ENCODE results near the gene MRPS18A.
A peak's percentile ranks its signal among the peaks of the same experiment; 100 is the strongest.
"Not testable (repeated sequence)": the region's sequence is repeated elsewhere in the genome, so short reads cannot be mapped to it uniquely, and the experiment has no call there.

Gene MRPS18A

GRCh38 chr6:43702171-43702533 is 14.6 kb upstream of the MRPS18A start:
- no peak for DNase-seq (ENCODE audit: low read depth, low spot score)
- H3K27ac ChIP-seq: peak overlapping the region; percentile 65

DNA sequence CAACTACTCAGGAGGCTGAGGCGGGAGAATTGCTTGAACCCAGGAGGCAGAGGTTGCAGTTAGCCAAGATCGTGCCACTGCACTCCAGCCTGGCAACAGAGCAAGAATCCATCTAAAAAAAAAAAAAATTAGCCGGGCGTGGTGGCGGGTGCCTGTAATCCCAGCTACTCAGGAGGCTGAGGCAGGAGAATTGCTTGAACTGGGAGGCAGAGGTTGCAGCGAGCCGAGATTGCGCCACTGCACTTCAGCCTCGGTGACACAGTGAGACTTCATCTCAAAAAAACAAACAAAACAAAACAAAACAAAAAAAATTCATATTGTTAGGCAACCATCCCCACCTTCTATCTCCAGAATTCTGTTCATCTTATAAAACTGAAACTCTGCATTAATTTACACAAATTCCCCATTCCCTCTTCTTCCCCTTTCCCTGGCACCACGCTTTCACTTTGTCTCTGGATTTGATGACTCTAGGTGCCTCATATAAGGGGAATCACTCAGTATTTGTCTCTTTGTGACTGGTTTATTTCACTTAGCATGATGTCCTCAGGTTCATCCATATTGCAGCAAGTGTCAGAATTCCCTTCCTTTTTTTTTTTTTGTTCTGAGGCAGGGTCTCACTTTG is 13.5 kb upstream of the MRPS18A start:
- not testable (repeated sequence) for DNase-seq (ENCODE audit: low read depth, low spot score)

DNA sequence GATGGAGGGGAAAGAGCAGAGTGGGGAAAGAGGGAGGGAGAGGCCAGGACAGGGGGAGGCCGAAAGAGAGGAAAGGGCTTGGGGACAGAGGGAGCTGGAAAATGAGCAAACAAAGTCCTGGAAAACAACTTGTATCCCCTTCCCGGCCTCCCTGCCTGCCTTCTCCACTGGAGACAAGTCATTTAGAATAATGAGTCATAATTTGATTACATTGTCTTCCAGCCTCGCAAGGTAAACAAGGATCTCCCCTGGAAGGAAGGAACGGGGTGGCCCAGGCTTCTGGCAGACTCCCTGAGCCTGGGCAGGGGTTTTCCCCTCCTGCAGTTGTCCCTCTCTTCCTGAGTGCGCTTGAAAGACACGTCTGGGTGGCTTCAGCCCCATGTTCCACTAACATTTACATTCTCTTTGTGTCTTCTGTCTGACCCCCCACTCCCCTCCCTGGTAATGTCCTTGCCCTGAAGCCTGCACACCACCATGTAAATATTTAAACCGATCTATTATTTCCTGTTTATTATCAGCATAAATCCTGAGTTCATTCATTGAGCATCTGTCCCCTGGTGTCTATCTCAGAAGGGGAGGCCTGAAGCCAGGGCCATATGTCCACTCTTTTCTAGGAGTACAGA is 12.1 kb upstream of the MRPS18A start:
- DNase-seq (ENCODE audit: low read depth, low spot score): no peak
- H3K27ac ChIP-seq: peak overlapping the region; percentile 17

More for the DNA sequence above, 13.5 kb upstream of the MRPS18A start:
- H3K27ac ChIP-seq: not testable (repeated sequence)

DNA sequence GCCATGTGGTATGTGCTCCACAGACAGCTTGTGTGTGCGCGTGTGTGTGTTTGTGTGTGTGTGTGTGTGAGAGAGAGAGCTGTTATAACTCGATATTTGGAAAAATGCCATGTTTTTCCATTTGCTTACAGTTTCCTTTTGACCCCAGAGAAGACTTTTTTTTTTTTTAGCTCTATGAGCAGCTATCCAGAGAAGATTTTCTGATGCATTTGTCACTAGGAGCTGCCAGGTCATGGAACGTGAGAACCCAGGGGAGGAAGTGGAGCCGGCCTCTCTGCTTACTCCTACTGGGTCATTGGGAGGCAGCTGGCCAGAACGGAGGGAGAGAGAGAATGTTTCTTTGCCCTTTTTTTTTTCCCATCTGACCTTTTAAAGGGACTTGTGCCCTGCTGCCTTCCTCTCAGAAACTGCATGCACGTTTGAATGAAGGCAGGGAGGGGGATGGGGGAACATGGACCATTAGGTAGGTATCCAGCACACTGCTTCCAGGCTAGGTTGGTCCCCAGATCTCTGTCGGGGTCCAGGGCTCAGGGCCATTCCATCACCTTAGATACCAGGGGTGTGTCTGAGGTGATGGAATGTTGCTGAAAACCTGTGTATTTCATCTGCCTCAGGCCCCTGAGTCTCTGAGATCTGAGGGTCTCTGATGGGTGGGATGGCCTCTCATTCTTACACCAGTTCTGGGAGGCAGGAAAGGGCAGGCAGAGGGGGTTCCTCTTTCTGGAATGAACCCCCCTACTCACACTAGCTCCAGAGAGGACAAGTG is 11.2 kb upstream of the MRPS18A start:
- DNase-seq (ENCODE audit: low read depth, low spot score): no peak
- H3K27ac ChIP-seq: no peak overlapping the region

DNA sequence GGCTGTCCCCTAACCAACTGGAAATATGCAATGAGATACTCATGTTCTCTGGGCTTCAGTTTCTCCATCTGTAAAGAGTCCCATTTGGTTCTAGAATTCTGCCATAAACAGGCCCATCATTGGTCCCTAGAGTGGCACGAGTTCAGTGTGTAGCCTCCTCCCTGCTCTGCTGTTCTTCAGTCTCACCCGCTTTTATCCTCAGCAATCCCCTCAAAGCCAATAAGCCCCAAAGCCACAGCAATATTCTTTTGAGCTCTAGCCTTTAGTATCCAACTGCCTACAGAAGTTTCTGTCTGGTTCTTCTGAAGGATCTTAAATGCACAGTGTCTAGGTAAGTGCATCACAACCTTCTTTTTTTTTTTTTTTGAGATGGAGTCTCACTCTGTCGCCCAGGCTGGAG is 9.8 kb upstream of the MRPS18A start:
- DNase-seq (ENCODE audit: low read depth, low spot score): no peak
- no peak overlapping the region for H3K27ac ChIP-seq

- no peak for DNase-seq (ENCODE audit: low read depth, low spot score)
Observed at GRCh38 chr6:43695967-43696291, 8.3 kb upstream of the MRPS18A start.

DNA sequence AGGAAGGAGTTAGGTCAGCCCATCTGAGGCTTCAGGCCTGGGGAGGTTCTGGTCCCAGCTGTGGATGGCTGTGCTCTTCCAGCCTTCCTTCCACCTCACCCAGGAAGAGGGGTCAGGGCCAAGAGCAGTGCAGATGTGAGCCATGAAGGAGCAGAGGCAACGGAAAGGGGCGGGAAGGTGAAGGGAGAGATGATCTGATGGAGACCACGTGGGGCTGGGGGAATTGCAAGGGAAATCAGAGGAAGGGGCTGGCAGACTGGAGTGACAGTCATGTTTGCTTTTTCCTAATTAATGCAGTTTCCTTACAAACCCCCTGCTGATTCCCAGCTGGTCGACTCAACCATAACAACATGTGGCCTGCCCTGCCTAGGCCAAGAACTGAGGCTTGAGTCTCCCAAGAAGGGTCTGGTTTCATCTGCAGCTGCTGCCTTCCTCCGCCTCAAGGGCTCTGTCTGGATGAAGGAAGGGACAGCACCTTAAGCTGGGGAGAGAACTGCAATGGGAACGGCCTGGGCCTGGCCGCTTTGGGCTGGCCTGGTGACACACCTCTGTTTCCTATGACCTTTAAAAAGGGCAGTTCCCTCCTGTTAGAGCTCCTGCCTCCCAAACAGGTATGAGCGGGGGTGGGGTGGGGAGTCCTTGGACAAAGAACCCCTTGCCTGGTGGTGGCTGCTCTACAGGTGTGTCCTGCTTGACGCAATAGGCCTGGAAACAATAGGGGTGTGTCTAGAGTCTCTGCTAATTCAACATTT is 7.8 kb upstream of the MRPS18A start:
- no peak for DNase-seq (ENCODE audit: low read depth, low spot score)
- H3K27ac ChIP-seq: no peak overlapping the region

More at GRCh38 chr6:43695967-43696291, 8.3 kb upstream of the MRPS18A start:
- H3K27ac ChIP-seq: no peak overlapping the region

DNA sequence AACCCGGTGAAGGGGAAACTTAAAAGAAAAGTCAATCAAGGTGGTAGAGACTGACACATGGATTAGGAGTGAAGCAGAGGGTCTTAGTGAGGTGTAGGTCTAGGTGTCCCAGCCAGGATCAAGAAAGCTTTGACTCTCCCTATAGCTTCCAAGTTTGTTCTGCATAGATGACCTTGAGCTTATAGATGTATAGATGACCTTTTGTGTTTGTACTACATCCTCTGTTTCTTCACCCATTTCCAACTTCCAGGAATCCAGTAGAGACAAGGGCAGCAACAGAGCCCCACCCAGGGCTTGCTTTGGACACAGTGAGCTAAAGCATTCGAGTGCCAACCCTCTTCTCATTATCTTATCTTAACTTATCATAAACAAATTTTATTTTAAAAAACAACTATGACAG is 1.8 kb upstream of the MRPS18A start:
- no peak for DNase-seq (ENCODE audit: low read depth, low spot score)
- no peak overlapping the region for H3K27ac ChIP-seq

DNA sequence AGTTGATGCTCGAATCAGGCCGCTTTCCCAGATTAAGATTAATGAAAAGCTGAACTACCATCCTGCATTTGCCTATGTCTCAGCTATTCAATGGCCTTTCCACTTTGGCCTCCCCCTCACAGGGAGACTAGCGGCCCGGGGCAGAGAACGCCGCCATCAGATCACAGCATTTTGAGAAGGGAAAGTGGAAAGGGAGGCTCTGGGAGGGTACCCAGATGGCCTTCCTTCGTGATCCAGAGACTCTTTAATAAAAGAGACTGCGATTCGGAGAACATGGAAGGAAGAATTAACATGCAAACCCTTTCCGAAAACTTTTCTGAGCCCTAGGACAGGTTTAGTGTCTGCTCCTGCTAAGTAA is 533 bp downstream of the MRPS18A start:
- peak overlapping the region; percentile 76 for H3K27ac ChIP-seq
- DNase-seq (ENCODE audit: low read depth, low spot score): no peak

DNA sequence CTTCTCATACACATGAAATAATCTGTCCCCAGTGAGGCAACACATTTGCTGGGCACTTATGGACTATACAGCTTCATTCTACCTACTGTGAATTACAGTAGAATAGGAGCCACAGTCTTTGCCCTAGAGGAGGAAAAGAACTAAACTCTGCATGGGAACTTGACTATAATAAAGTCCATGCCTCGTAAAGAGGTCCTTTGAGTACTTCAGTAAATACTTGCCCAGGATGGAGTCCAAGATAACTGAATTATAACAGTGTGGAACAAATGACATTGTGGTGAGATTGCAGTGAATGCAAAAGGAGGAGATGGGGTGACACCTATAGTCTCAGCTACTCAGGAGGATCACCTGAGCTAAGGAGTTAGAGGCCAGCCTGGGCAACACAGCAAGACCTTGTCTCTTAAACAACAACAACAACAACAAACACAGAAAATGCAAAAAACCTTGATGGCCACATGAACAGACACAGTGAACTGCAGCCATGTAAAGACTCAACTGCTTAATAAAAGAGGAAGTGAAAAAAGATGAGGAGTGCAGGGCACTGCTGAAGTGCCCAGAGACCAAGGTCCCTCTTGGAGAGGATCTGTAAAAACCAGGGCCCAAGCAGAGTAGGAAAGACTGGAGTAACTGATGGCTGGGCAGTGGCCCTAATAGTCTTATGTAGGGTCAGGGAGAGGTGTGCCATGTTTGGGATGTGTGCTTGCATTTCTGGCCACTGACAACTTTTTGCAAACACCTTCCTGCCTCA is 3.7 kb downstream of the MRPS18A start:
- no peak for DNase-seq (ENCODE audit: low read depth, low spot score)

DNA sequence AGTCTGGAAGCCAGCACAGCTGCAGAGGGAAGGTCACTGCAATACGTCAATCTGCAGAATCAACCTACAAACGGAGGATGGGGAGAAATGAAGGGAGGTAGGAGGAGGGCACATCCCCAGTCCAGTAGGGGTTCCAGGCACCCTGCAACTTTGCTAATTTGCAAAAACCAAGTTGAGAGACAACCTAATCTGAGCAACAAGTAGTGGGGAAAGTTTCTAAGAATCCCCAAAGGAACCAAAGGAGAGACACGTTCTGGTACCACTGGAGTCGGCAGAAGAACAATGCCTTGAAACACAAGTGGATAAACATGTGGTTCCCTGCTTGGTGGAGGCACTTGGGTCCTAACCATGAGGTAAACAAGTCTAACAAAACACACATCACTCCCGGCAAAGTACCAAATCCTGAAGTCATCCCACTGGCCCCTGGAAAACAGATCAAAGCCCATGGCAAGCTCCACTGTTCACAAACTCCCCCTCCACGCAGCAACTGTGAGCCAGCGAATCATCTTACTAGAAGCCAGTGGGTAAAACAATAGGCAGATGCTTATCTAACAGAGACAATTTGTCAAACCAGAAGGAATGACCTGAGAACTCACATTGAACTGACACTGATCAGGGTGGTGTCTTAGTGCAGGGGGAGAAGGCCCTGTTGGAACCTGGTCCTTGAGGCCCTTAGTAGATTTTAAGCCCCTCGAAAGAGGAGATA is 4.7 kb downstream of the MRPS18A start:
- DNase-seq (ENCODE audit: low read depth, low spot score): no peak
- H3K27ac ChIP-seq: no peak overlapping the region

More for the DNA sequence above, 3.7 kb downstream of the MRPS18A start:
- no peak overlapping the region for H3K27ac ChIP-seq

- DNase-seq (ENCODE audit: low read depth, low spot score): no peak
- H3K27ac ChIP-seq: no peak overlapping the region
Observed at GRCh38 chr6:43681303-43681702, 6.3 kb downstream of the MRPS18A start.

- no peak for DNase-seq (ENCODE audit: low read depth, low spot score)
- H3K27ac ChIP-seq: no peak overlapping the region
Observed at GRCh38 chr6:43680308-43681200, 7.0 kb downstream of the MRPS18A start.

- H3K27ac ChIP-seq: no peak overlapping the region
- no peak for DNase-seq (ENCODE audit: low read depth, low spot score)
Observed at GRCh38 chr6:43679057-43679456, 8.5 kb downstream of the MRPS18A start.

- DNase-seq (ENCODE audit: low read depth, low spot score): no peak
- H3K27ac ChIP-seq: no peak overlapping the region
Observed at GRCh38 chr6:43678341-43678740, 9.2 kb downstream of the MRPS18A start.

DNA sequence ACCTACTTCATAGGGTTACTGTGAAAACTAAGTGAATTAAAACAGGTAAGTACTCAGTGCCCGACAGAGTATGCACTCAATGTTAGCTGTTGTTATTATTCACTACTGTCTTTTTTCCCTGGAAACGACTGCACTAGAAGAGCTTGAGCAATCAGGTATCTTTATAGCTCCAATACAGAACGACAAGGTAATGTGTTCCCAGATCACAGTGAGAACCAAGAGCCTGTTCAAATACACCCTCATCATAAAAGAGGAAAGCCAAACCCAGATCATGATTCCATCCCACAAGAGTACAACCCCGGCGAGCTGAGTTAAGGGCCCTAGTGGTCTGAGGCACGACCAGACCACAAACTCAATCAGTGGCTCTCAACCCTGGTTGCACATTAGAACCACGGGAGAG is 9.8 kb downstream of the MRPS18A start:
- no peak overlapping the region for H3K27ac ChIP-seq
- DNase-seq (ENCODE audit: low read depth, low spot score): no peak

GRCh38 chr6:43676962-43677606 is 10.5 kb downstream of the MRPS18A start:
- DNase-seq (ENCODE audit: low read depth, low spot score): no peak
- no peak overlapping the region for H3K27ac ChIP-seq

GRCh38 chr6:43674921-43675320 is 12.7 kb downstream of the MRPS18A start:
- H3K27ac ChIP-seq: no peak overlapping the region
- no peak for DNase-seq (ENCODE audit: low read depth, low spot score)
